ENCODE data around the gene XPC.

Gene XPC

DNA sequence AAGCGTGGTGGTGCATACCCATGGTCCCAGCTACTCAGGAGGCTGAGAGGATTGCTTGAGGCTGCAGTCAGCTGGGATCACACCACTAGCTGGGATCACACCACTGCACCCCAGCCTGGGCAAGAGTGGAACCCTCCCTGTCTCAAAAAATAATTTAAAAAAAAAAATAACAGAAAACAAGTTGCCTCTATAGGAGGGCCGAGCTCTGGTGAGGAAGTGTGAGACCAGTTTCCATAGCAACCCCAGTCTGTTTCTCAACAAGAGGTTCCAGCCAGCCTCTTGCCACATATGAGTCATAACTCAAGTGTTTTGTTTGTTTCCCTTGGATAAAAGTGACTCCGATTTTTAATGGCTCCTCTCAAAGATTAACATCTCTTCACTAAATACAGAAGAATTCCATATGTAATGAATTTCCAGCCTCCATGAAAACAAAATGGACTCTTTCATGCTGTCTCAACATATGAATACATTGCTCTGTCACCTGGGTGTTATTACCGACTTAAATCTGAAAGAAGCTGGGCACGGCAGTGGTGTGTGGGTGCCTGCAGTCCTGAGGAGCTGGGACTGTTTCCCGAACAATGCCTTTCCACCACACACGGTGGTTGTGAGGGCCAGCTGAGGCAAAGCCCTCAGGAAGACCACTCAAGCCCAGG, 33.9 kb downstream of the XPC start (continued):
- peak; percentile 61; the same call in 1 of the 2 replicates for TF ChIP-seq ZXDB (tag by site-specific recombination; IDR thresholded peaks at IDR 0.05)
- TF ChIP-seq FEZF1 (tag by site-specific recombination; IDR thresholded peaks at IDR 0.05): peak; percentile 49
- TF ChIP-seq, protein P1, sequence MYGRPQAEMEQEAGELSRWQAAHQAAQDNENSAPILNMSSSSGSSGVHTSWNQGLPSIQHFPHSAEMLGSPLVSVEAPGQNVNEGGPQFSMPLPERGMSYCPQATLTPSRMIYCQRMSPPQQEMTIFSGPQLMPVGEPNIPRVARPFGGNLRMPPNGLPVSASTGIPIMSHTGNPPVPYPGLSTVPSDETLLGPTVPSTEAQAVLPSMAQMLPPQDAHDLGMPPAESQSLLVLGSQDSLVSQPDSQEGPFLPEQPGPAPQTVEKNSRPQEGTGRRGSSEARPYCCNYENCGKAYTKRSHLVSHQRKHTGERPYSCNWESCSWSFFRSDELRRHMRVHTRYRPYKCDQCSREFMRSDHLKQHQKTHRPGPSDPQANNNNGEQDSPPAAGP (tag by site-specific recombination; IDR thresholded peaks at IDR 0.05): 0 out of 2 replicates have a peak, but pooled peaks have one; percentile 68
- TF ChIP-seq WT1 (tag by site-specific recombination; IDR thresholded peaks at IDR 0.05): peak; percentile 63
- TF ChIP-seq ZNF2 (tag by site-specific recombination; IDR thresholded peaks at IDR 0.05): 0 out of 2 replicates have a peak, but pooled peaks have one; percentile 53
- TF ChIP-seq ZBTB17 (tag by site-specific recombination; IDR thresholded peaks at IDR 0.05): peak; percentile 66; the same call in 1 of the 2 replicates
- TF ChIP-seq OSR2 (tag by site-specific recombination; IDR thresholded peaks at IDR 0.05): peak; percentile 54; the same call in 1 of the 2 replicates
- peak; percentile 72 for TF ChIP-seq ZBTB20 (tag by site-specific recombination; IDR thresholded peaks at IDR 0.05)
- no peak for TF ChIP-seq ZNF157 (tag by site-specific recombination; IDR thresholded peaks at IDR 0.05)
- peak; percentile 44; the same call in 1 of the 2 replicates for TF ChIP-seq ZNF24 (tag by site-specific recombination; IDR thresholded peaks at IDR 0.05)
- TF ChIP-seq PRDM1 (tag by site-specific recombination; IDR thresholded peaks at IDR 0.05): peak; percentile 86
- no peak; the same call in 1 of the 2 replicates for TF ChIP-seq ZNF394 (tag by site-specific recombination; IDR thresholded peaks at IDR 0.05; ENCODE audit: borderline replicate concordance)
- peak; percentile 73; the same call in 1 of the 2 replicates for TF ChIP-seq ZFP69B (tag by site-specific recombination; IDR thresholded peaks at IDR 0.05)
- peak; percentile 69; the same call in 1 of the 2 replicates for TF ChIP-seq ZNF660 (tag by site-specific recombination; IDR thresholded peaks at IDR 0.05)

DNA sequence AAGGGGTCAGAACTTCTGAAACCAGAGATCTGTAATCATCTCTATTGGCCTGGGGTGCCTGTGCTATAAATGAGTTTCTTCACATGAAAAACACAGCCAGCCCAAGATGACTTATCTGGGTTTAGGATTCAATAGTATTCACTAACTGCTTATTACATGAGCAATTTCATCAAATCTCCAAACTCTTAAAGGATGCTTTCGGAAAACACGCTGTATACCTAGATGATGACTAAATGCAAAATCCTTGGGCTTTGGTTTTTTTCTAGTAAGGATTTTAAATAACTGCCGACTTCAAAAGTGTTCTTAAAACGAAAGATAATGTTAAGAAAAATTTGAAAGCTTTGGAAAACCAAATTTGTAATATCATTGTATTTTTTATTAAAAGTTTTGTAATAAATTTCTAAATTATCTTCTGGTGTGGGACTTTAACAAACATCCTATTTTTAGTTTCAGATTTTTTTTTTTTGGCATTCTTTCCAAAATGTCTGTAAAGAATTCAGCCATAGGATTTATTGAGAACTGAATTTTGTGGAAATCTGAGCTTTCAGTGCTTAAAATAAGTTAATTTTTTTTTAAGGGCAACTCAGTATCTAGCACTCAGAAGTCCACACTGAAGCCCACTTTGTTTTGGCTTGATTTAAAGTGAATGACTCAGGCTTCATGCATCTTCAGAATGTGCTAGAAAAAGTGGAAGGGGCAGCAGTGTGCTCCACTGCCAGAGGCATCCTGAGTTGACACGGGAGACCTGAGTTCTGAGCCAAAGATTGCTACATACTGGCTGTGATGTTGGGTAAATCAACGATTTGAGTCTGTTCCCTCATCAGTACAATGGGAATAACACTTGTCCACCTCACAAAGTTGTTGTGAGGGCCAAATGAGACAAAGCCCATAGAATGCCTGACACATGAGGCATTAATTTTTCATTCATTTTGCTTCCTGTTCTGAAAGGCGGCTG, 34.9 kb downstream of the XPC start:
- Histone ChIP-seq H3K27ac (ENCODE audit: extremely low read depth, low read depth, low read length) (no peak overlapping the region), H3K4me1 (ENCODE audit: control insufficient read depth, insufficient read depth, low read length) (peaks cover 11% of the 10 kb centered on the region), H3K4me3 (ENCODE audit: low read depth, low read length) (no peak overlapping the region), H3K36me3 (ENCODE audit: control insufficient read depth in 2 of 2, insufficient read depth in 1 of 2, low read length in 2 of 2) (peaks cover 0 to 78% of the 10 kb centered on the region in 2 experiments; a peak in 1 of 3 replicates), H3K9me3 (ENCODE audit: control insufficient read depth, insufficient read depth, low read depth, low read length) (no peaks in the 10 kb centered on the region)
- TF ChIP-seq ZBTB17 (tag by site-specific recombination; IDR thresholded peaks at IDR 0.05) (0 out of 2 replicates have a peak, but pooled peaks have one; percentile 12), ZSCAN30 (tag by site-specific recombination; IDR thresholded peaks at IDR 0.05) (no peak), SP7 (tag by site-specific recombination; IDR thresholded peaks at IDR 0.05) (peak; percentile 33; the same call in 1 of the 2 replicates)
- TF ChIP-seq, protein P2, sequence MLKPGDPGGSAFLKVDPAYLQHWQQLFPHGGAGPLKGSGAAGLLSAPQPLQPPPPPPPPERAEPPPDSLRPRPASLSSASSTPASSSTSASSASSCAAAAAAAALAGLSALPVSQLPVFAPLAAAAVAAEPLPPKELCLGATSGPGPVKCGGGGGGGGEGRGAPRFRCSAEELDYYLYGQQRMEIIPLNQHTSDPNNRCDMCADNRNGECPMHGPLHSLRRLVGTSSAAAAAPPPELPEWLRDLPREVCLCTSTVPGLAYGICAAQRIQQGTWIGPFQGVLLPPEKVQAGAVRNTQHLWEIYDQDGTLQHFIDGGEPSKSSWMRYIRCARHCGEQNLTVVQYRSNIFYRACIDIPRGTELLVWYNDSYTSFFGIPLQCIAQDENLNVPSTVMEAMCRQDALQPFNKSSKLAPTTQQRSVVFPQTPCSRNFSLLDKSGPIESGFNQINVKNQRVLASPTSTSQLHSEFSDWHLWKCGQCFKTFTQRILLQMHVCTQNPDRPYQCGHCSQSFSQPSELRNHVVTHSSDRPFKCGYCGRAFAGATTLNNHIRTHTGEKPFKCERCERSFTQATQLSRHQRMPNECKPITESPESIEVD (tag by site-specific recombination; IDR thresholded peaks at IDR 0.05): peak; percentile 4; the same call in 1 of the 2 replicates
- ChIA-PET CTCF (interaction anchor here (0.6 to 0.8 kb wide), 4 partner anchors 8 to 493 kb away, joined by 3 to 4 read pairs (median 3); no protein-coding TSS in a partner anchor), POLR2A (interaction anchor here (1.5 to 3.6 kb wide), 4 partner anchors 9 to 35 kb away, joined by 4 to 12 read pairs (median 8); partner anchors contain the start of genes CHCHD4, LSM3, TMEM43 and XPC)

All from HEK293 (cell line).